Activated CD8-positive, alpha-beta memory T cell treated with anti-CD3 and anti-CD28 coated beads for 36 hours (primary cell): ENCODE results near the gene LECT2. TPM values are rescaled to one million over a fixed set of nuclear protein-coding genes. Genes with fewer than 3 reads are reported as not detected.

Source experiments
- CTCF ChIA-PET: fragments of 350-600 bp; sonication (Branson Sonifier 250); formaldehyde crosslinking; loops from one replicate; lab custom pipeline; 2021; ENCODE audit warnings: antibody characterized with exemption; lab: Charles Lee
- POLR2A ChIA-PET: fragments of 350-600 bp; sonication (Branson Sonifier 250); formaldehyde crosslinking; loops from one replicate; lab custom pipeline; 2021; ENCODE audit warnings: antibody characterized with exemption; lab: Charles Lee
- total RNA-seq, 2 experiments: library from RNA; stranded (reverse); gene quantifications; one replicate each; pipeline ENCODE4 v1.2.3, GENCODE V29; 2021

LECT2 gene
- total RNA-seq, 2 experiments from 2014 or later = not detected

DNA sequence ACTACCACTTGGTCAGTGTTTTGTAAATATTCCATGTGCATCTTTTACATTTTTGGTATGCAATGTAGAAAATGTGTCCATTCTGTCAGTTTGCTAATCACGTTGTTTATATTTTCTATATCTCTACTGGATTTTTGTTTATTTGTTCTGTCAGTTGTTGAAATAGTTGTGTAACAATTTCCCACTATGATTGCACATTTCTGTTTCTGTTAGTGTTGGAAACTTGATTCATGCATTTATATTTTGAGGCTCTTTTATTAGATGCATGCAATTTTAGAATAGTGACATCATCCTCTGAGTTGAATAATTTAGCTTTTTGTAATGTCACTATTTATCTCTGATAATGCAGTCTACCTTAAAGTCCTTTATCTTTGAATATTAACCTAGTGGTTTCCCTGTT, 25.8 kb upstream of the LECT2 start:
- POLR2A ChIA-PET = no interaction called here
- CTCF ChIA-PET = no interaction called here

DNA sequence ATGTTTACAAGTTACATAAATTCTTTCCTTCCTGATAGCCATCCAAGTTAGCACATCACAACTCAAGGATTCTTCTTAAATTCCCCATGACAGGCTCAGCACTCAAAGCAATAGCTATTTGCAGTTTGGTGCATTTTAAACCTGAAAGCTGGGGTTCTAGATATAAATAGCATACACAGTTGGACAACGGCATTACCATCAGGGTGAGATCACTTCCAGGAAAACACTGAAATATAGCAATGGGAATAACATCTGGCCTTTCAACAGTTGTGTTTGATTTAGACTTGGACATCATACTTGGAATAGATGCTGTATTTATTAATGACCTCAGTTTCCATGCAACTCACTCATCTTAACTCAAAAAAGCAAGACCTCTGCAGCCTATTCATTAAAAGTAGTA, 24.7 kb upstream of the LECT2 start:
- ChIA-PET CTCF (no interaction called here), POLR2A (no interaction called here)

DNA sequence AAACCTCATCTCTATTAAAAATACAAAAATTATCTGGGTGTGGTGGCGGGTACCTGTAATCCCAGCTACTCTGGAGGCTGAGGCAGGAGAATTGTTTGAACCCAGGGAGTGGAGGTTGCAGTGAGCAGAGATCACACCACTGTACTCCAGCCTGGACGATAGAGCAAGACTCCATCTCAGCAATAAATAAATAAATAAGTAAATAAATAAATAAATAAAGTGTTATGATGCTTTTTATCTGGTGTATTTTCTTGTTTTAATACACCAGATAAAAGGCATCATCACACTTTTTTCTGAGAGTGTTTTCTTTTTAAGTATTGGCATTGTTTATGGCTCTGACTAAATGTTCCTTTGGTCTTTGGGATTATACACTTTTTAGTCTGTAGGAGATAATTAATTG, 24.2 kb upstream of the LECT2 start:
- ChIA-PET POLR2A (no interaction called here), CTCF (no interaction called here)

DNA sequence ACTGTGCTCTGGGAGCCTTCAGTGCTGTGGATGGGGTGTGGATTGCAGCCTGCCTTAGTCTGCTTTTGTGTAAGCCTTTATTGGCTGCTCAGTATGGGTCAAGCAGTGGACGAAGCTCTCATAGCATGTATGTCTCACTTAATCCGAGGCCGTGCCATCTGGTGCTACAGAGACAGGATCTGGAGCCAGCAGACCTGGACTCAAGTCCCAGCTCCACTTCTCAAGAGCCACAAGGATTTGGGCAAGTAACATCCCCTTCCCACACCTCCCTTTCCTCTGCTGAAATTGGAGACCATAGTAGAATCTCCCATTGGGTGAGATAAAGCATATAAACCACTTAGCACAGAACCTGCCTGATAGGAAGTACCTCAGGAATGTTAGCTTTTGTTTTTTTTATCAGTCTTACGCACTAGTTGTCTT, 23.4 kb upstream of the LECT2 start:
- POLR2A ChIA-PET = no interaction called here
- CTCF ChIA-PET = interaction anchor here (1.4 to 1.9 kb wide), 2 partner anchors 9 to 19 kb away, joined by 3 to 5 read pairs; no protein-coding TSS in a partner anchor

DNA sequence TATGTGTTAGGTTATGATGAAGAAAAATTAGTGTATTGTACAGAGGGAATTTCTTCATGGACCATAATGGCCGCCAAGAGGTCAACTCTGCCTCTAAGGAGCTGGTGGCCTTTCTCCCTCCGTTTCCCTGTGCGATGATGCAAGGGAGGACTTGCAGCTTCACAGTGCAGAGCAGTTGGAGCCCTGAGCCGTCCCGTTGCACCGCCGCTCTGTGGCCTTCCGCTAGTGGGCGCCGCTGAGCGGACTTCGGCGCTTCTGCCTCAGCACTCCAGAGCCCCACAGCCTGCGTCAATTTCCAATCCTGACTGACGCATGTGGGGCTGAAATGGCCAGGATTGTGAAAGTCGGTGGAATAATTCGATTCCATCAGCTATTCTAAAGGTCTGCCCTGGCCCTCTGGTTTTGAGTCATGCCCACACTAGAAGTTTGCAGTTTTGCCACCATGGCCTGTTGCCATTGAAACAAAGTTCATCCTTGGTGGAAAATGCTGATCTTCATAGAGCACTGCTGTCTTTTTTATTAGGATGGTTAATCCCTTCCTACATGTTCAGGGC, 22.7 kb upstream of the LECT2 start:
- CTCF ChIA-PET = interaction anchor here (0.9 to 1.9 kb wide), 3 partner anchors 10 to 54 kb away, joined by 3 to 5 read pairs (median 3); no protein-coding TSS in a partner anchor
- POLR2A ChIA-PET = no interaction called here

DNA sequence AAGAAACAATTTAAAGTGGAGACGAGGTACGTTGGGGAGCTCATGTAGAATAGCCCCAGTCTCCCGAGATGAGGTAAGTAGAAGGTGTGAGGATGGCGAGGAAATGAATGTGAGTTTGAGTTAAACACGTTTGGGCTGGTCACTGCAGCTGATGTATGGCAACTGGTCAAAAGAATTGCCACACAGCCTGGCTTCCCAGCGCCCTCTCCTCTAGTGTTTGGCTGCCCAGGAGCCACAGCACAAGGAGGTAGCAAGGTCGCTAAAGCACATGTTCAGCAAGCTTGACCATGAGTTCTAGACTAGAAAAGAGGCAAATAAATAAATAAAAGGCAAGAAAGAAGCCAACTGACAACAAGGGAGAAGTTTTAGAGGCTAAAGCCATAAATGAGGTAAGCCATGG, 21.4 kb upstream of the LECT2 start:
- CTCF ChIA-PET = interaction anchor here (1.3 kb wide), 1 partner anchor 87 kb away, joined by 3 read pairs; no protein-coding TSS in a partner anchor
- POLR2A ChIA-PET = no interaction called here

DNA sequence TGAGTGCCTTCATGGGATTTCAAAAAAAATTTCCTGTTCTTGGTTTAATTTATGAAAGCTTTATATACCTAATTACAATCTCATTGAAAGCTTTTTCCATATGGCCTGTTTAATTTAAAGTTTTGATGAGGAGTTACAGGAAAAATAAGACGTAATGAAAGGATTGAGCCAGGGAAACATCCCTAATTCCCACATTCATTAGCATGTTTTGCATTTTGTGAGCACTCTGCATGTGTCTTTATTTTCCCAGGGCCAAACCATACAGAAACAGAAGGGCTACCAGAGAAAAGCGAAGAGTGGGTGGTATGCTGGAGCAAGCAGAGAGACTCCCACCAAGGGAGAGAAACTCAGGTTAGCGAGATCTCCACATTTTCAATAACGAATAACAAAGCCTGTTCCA, 20.3 kb upstream of the LECT2 start:
- ChIA-PET POLR2A (no interaction called here), CTCF (interaction anchor here (1.3 kb wide), 1 partner anchor 88 kb away, joined by 3 read pairs; no protein-coding TSS in a partner anchor)

DNA sequence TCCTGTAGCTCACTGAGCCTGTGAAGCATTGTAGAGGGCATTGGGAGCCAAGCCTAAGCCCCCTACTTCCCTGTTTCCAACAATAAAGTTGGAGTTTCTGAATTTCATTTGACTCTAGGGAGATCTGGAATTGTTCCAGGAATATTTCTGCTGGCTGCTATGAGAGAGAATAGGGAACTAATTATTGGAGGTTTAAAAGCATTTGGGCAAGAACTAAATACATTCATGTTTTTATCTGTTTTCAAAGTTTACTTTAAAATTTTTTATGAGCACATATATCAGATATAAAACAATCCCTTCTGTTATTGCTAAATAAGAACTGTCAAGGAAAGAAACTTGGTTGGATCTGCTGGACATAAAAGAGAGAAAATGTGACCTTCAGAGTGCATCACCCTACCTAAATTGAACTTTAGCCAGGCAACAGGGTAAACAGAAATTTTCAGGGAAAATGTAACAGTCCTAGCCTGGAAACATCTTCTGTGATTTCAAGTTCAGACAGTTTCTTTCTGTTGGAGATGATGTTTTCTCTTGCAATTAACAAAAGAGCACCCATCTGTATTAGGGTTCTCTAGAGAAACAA, 19.3 kb upstream of the LECT2 start:
- ChIA-PET POLR2A (no interaction called here), CTCF (no interaction called here)

DNA sequence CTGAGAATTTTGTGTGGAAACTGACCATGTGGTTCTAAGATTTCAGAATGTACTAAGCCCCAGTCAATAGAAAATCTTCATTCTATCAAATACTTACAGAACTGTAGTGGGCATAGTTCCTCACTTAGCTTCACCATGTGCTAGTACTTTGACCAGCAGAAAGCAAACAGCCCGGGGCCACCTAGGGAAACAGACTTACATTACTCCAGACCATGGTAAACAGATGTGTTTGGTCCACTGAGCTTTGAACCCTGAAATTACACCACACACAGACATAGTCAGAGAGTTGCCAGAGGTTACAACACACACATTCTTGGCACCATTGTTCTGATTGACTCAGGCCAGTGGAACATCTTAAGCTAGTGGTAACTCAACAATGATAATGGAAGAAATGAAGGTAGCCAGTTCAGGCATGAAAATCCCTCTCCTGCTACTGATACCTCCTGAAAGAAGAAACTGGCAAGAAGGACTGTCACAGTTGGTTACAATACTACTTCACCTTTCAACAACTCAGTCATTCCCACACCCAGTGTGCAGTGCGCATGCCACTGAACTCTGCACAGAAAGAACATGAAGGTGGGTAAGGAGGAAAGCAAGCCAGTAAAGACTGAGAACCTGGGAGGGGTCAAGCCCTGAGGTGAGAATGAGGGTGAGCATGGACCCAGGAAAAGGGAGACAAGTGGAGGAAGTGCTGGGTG, 18.7 kb upstream of the LECT2 start:
- POLR2A ChIA-PET = no interaction called here
- CTCF ChIA-PET = interaction anchor here (1.5 kb wide), 1 partner anchor 90 kb away, joined by 5 read pairs; no protein-coding TSS in a partner anchor

DNA sequence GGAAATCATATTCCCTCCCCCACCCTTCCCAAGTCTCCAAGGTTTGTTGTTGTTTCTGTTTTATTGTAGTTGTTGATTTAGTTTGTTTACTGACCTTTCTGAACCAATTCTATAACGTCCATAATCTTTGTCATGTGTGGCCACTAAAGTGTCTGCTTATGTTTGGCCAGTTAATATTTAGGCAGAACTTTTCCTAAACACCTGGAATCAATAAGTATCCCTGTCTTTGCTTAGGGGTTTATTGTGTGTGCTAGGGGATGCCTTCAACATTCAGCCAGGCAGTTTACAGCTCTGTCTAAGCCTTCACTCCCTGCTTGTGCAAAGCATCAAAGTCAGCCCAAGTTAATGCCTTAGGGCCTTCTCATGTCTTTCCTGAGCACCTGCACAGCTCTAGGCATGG, 16.9 kb upstream of the LECT2 start:
- CTCF ChIA-PET = interaction anchor here (1.5 kb wide), 1 partner anchor 91 kb away, joined by 5 read pairs; no protein-coding TSS in a partner anchor
- POLR2A ChIA-PET = no interaction called here

DNA sequence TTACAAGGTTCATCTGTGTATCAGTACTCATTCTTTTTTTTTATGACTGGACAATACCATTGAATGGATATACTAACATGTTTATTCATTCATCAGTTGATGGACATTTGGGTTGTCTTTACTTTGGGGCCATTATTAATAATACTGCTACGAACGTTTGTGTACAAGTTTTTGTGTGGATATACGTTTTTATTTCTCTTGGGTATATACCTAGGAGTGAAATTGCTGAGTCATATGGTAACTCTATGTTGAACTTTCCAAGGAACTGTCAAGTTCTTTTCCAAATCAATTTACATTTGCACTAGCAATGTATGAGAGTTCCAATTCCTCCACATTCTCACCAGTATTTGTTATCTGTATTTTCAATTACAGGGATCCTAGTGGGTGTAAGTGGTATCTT, 12.0 kb upstream of the LECT2 start:
- ChIA-PET POLR2A (no interaction called here), CTCF (no interaction called here)

DNA sequence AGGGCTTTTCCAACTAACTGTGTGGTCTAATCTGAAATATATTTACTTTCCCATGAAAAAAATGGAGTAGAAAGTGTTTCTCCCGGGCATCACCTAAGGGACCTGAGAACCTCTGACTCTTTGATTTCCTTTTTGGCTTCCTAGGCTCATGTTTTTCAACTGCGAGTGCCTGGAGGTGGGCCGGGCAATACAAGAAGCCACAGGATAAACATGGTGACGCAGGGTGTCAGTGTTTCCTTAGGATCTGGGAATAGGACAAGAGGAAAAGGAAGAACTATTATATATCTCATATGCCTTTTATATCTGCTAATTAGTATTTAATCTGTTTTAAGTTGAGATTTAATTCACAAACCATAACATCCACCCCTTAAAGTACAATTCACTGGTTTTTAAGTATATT, 11.4 kb upstream of the LECT2 start:
- ChIA-PET POLR2A (no interaction called here), CTCF (no interaction called here)

DNA sequence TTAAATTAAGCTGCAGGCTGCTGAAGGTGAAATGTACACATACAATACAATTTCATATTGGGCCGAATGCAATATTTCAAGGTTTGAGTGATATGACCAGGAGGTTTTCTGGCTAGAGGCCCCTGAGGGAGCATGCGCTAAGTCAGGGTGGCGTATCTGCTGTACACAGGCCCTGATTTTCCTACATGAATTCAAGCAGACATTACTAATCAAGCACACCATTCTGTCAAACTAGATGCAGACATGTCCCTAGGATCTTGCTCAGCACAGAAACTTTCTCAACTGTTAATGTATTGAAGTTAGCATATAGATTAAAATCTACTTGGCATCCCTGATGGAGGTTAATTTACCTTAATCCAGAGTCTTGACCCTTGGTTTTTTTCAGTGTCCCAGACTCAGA, 10.7 kb upstream of the LECT2 start:
- POLR2A ChIA-PET = no interaction called here
- CTCF ChIA-PET = no interaction called here

DNA sequence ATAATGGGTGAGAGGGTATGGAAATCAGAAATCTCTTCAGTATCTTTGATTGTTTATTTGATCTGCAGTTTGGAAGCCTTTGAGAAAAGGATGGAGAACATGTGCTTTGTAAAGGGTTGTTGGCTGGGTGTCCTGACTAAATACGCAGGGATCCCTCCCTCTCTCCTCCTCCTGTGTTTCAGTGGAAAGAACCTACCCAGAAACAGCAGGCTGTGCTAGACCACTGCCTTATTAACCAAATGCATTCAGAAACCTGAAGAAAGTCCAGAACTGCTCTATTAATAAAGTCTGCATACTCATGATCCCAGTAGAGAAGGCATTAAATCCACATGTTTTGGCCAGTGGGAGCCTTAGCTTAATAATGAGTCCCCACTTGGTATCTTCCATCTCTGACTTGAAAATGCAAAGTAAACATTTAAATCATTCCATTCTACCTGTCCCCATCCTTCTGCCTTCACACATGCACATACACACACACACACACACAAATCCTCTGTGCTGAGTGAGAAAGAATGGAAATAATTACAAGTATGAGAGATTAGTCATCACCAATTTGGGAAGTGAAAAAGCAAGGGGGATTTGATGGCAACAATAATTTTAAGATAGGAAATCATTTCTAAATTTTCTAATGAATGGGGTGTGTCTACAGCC, 10.0 kb upstream of the LECT2 start:
- ChIA-PET CTCF (no interaction called here), POLR2A (no interaction called here)

DNA sequence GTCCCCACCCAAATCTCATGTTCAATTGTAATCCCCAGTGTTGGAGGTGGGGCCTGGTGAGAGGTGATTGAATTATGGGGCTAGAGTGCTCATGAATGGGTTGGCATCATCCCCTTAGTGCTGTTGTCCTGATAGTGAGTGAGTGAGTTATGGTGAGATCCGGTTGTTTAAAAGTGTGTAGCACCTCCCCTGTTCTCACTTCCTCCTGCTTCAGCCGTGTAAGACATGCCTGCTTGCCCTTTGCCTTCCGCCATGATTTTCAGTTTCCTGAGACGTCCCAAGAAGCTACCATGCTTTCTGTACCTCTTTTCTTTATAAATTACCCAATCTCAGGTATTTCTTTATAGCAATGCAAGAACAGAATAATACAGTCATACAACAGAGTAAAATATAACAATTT, 742 bp upstream of the LECT2 start:
- ChIA-PET POLR2A (no interaction called here), CTCF (no interaction called here)

DNA sequence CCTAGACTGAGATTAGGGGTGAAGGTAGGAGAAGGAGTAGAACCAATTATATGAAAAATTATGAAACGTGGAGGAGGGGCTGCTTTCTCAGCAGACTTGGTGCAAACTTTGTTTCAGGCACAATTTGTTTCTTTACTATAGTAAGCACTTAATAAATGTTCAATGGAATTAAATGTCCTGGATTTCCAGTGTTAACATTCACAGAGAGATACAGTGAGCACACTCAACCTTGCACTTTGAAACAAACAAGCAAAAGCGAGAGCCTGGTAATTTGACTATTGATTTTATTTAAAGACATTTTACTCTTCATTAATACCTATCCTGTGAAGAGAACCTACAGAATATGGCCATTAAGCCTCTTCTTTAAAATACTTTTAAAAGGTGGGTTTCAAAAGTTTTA, 933 bp downstream of the LECT2 start:
- ChIA-PET CTCF (no interaction called here), POLR2A (no interaction called here)

DNA sequence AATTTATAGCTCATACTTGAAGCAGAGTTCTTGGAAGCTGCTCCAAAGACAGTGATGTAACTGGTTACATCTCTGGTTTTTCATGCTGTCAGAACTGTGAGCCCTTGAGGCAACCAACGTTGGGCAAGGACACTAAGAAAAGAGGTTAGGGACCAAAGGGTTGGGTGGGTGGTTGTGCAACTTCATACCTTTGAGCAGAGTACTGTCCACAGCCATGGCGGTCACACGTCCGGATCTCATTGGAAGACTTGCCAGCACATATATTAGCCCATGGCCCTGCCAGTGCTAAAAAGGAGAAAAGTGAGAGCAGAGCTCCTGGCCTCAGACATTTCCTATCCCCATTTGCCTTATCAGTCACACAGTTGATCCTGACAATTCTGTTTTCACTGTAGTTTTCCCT, 2.1 kb downstream of the LECT2 start:
- ChIA-PET CTCF (no interaction called here), POLR2A (no interaction called here)

DNA sequence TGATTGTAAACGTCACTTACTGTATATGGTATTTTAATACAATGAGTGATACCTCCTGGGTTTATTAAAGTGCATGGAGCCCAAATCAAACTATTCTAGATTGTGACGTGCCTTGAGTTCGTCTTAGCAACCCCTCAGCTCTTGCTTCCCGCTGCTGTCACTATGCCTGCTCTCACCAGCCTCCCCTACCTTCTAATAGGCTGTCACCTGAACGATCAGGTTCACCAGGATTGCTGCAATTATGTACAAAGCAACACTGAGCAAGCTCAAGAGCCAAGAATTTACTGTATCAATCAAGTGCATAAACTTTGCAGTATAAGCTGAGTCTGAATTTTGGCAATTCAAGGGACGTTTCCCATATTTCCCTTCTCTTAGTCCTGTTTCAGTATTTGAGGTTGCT, 3.0 kb downstream of the LECT2 start:
- ChIA-PET CTCF (no interaction called here), POLR2A (no interaction called here)

DNA sequence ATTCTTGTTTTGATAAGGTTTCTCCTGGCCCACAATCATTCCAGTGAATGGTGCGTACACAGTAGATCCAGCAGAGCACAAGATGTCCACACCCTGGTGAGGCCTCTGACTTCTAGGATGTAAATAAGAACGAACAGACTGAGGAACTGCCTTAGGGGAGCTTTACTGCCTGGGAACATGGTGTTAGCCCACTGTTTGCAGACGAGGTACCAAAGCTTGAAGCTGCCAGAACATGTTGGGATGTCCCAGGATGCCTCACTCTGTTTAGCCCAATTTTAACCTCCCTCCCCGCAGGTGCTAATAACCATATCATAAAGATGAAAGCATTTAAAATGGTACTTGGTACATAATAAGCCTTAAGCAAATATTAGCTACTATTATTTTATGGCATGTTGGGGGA, 3.5 kb downstream of the LECT2 start:
- ChIA-PET POLR2A (no interaction called here), CTCF (no interaction called here)

DNA sequence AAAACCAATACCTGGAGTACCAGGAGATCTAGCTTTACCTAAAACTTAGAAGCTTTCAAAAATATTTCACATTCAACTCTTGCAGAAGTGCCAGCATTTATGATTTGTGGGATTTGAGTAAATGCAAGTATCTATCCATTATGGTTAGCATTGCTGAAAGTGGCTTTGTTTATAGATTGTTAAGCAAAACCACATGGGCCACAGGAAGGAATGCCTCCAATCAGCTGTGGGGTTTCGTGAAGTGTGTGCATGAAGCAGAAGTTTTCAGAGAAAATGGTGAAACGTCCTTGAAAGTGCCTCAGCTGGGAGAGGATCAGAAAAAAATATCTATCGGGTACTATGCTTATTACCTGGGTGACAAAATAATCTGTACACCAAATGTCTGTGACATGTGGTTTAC, 4.2 kb downstream of the LECT2 start:
- POLR2A ChIA-PET = no interaction called here
- CTCF ChIA-PET = no interaction called here
